ENCODE measurements around the gene PCBP3. TPM values are rescaled to one million over a fixed set of nuclear protein-coding genes. Genes with fewer than 3 reads are reported as not detected.
"Not testable (repeated sequence)": the region's sequence is repeated elsewhere in the genome, so short reads cannot be mapped to it uniquely, and the experiment has no call there.

PCBP3 gene
- total and polyA plus RNA-seq, 5 experiments from 2014 or later = 0.47 to 2.3 (median 0.95) TPM; not detected in 1

- ATAC-seq (no peak), DNase-seq (no peak)
- POLR2A ChIA-PET = no interaction called here
- Mint-ChIP-seq H3K4me1 (peaks cover 10 to 15% (median 12%) of the 10 kb centered on the region in 4 donors), H3K27me3 (peaks cover 0 to 2% (median 0%) of the 10 kb centered on the region in 5 donors), H3K27ac (no peak overlapping the region), H3K36me3 (no peaks in the 10 kb centered on the region), H3K4me3 (no peak overlapping the region), H3K9me3 (no peaks in the 10 kb centered on the region)
Observed at GRCh38 chr21:45830720-45831366, 187.3 kb downstream of the PCBP3 start.

- DNase-seq (no peak), ATAC-seq (no peak)
- peaks cover 0 to 2% (median 0%) of the 10 kb centered on the region in 5 donors for H3K27me3 Mint-ChIP-seq
- H3K9me3 Mint-ChIP-seq = no peaks in the 10 kb centered on the region
- no peaks in the 10 kb centered on the region for H3K36me3 Mint-ChIP-seq
- H3K4me3 Mint-ChIP-seq = peak overlapping the region in 1 of 10 donors; percentile 29
- H3K4me1 Mint-ChIP-seq = peaks cover 8 to 13% (median 10%) of the 10 kb centered on the region in 4 donors
- POLR2A ChIA-PET = no interaction called here
- peak overlapping the region in 2 of 10 donors; percentile 12 to 57 for H3K27ac Mint-ChIP-seq
Observed at GRCh38 chr21:45831991-45832740, 188.6 kb downstream of the PCBP3 start.

GRCh38 chr21:45832741-45833235, 189.3 kb downstream of the PCBP3 start:
- H3K9me3 Mint-ChIP-seq, H3K4me3 Mint-ChIP-seq, ATAC-seq, POLR2A ChIA-PET, H3K27me3 Mint-ChIP-seq, H3K4me1 Mint-ChIP-seq, DNase-seq, H3K36me3 Mint-ChIP-seq: not testable (repeated sequence)
- peak overlapping the region in 1 of 10 donors; percentile 12 for H3K27ac Mint-ChIP-seq

GRCh38 chr21:45833414-45833813, 189.9 kb downstream of the PCBP3 start:
- POLR2A ChIA-PET = interaction anchor here (0.7 kb wide), 1 partner anchor 197 kb away, joined by 3 read pairs; no protein-coding TSS in a partner anchor
- Mint-ChIP-seq H3K9me3 (no peaks in the 10 kb centered on the region), H3K36me3 (no peaks in the 10 kb centered on the region), H3K4me1 (peaks cover 0 to 2% (median 0%) of the 10 kb centered on the region in 4 donors), H3K27me3 (peaks cover 0 to 2% (median 0%) of the 10 kb centered on the region in 5 donors), H3K27ac (no peak overlapping the region), H3K4me3 (no peak overlapping the region)
- no peak for ATAC-seq
- DNase-seq = no peak

GRCh38 chr21:45834026-45834715, 190.6 kb downstream of the PCBP3 start:
- Mint-ChIP-seq H3K4me3 (no peak overlapping the region), H3K36me3 (no peaks in the 10 kb centered on the region), H3K9me3 (no peaks in the 10 kb centered on the region), H3K27me3 (peaks cover 0 to 2% (median 0%) of the 10 kb centered on the region in 5 donors), H3K4me1 (peaks cover 0 to 2% (median 0%) of the 10 kb centered on the region in 4 donors), H3K27ac (peak overlapping the region in 1 of 10 donors; percentile 30)
- POLR2A ChIA-PET = interaction anchor here (0.7 kb wide), 1 partner anchor 198 kb away, joined by 3 read pairs; no protein-coding TSS in a partner anchor
- DNase-seq (peak in 1 of 10 donors; percentile 30), ATAC-seq (no peak)

GRCh38 chr21:45834821-45835293, 191.3 kb downstream of the PCBP3 start:
- Mint-ChIP-seq H3K36me3 (no peaks in the 10 kb centered on the region), H3K4me3 (no peak overlapping the region), H3K27me3 (peaks cover 0 to 2% (median 0%) of the 10 kb centered on the region in 5 donors), H3K4me1 (peaks cover 0 to 2% (median 0%) of the 10 kb centered on the region in 4 donors), H3K27ac (no peak overlapping the region), H3K9me3 (no peaks in the 10 kb centered on the region)
- DNase-seq (peak in 1 of 10 donors; percentile 36), ATAC-seq (no peak)
- POLR2A ChIA-PET = no interaction called here

- peaks cover 0 to 2% (median 0%) of the 10 kb centered on the region in 4 donors for H3K4me1 Mint-ChIP-seq
- DNase-seq (peak in 1 of 10 donors; percentile 42), ATAC-seq (no peak)
- H3K36me3 Mint-ChIP-seq = no peaks in the 10 kb centered on the region
- H3K27ac Mint-ChIP-seq = no peak overlapping the region
- H3K4me3 Mint-ChIP-seq = no peak overlapping the region
- POLR2A ChIA-PET = no interaction called here
- peaks cover 0 to 2% (median 0%) of the 10 kb centered on the region in 5 donors for H3K27me3 Mint-ChIP-seq
- H3K9me3 Mint-ChIP-seq = peaks cover 0 to under 1% (median 0%) of the 10 kb centered on the region in 9 donors
Observed at GRCh38 chr21:45835301-45836267, 192.1 kb downstream of the PCBP3 start.

GRCh38 chr21:45836268-45836655, 192.7 kb downstream of the PCBP3 start:
- POLR2A ChIA-PET = no interaction called here
- Mint-ChIP-seq H3K36me3 (peaks cover 0 to 4% (median 3%) of the 10 kb centered on the region in 3 donors), H3K4me1 (peaks cover 0 to 2% (median 0%) of the 10 kb centered on the region in 4 donors), H3K27ac (no peak overlapping the region), H3K27me3 (peaks cover 0 to 3% (median 2%) of the 10 kb centered on the region in 5 donors), H3K4me3 (no peak overlapping the region), H3K9me3 (peaks cover 0 to 6% (median 4%) of the 10 kb centered on the region in 9 donors)
- ATAC-seq (no peak), DNase-seq (peak in 1 of 10 donors; percentile 60)

GRCh38 chr21:45836694-45837670, 193.5 kb downstream of the PCBP3 start:
- Mint-ChIP-seq H3K9me3 (peaks cover 0 to 13% (median 10%) of the 10 kb centered on the region in 9 donors), H3K4me3 (no peak overlapping the region), H3K27ac (no peak overlapping the region), H3K4me1 (peaks cover 0 to 2% (median 0%) of the 10 kb centered on the region in 4 donors), H3K27me3 (peaks cover 0 to 3% (median under 1%) of the 10 kb centered on the region in 5 donors), H3K36me3 (peaks cover 0 to 9% (median 6%) of the 10 kb centered on the region in 3 donors)
- POLR2A ChIA-PET = no interaction called here
- DNase-seq (peak in 1 of 10 donors; percentile 34), ATAC-seq (no peak)

GRCh38 chr21:45837936-45838335, 194.4 kb downstream of the PCBP3 start:
- peak overlapping the region in 1 of 10 donors; percentile 7 for H3K27ac Mint-ChIP-seq
- ATAC-seq (no peak), DNase-seq (no peak)
- H3K4me1 Mint-ChIP-seq = peaks cover 0 to 2% (median 0%) of the 10 kb centered on the region in 4 donors
- H3K36me3 Mint-ChIP-seq = peaks cover 0 to 10% (median 6%) of the 10 kb centered on the region in 3 donors
- peaks cover 0 to 4% (median 0%) of the 10 kb centered on the region in 5 donors for H3K27me3 Mint-ChIP-seq
- no peak overlapping the region for H3K4me3 Mint-ChIP-seq
- H3K9me3 Mint-ChIP-seq = peaks cover 0 to 17% (median 12%) of the 10 kb centered on the region in 9 donors
- POLR2A ChIA-PET = no interaction called here

All from naive thymus-derived CD8-positive, alpha-beta T cell (primary cell).